GM23248 (cell line): ENCODE measurements around the gene MAGI1. TPM values are rescaled to one million over a fixed set of nuclear protein-coding genes. Genes with fewer than 3 reads are reported as not detected.
A peak's percentile ranks its signal among the peaks of the same experiment; 100 is the strongest.

Experiments
- DNase-seq: peaks from one replicate; pipeline ENCODE4 v3.0.0-alpha.2; 2015
- H2AFZ ChIP-seq: fragments of 200-600 bp; sonication (generic); 2 replicates; pipeline ENCODE4 v1.6.1; 2016; ENCODE audit warnings: antibody characterized with exemption
- H3F3A ChIP-seq: fragments of 200-600 bp; sonication (generic); 2 replicates; pipeline ENCODE4 v1.6.1; 2016; ENCODE audit warnings: mild to moderate bottlenecking, antibody characterized with exemption, mixed run types; ENCODE audit not compliant: insufficient read depth
- H3K27ac ChIP-seq: fragments of 200-600 bp; sonication (generic); 2 replicates; pipeline ENCODE4 v1.5.1; 2016; ENCODE audit warnings: mild to moderate bottlenecking
- H3K27me3 ChIP-seq: fragments of 200-600 bp; sonication (generic); replicated peaks from 2 replicates; pipeline ENCODE4 v1.6.1; 2016; ENCODE audit warnings: mild to moderate bottlenecking; ENCODE audit not compliant: insufficient read depth
- H3K36me3 ChIP-seq: fragments of 200-600 bp; sonication (generic); 2 replicates; pipeline ENCODE4 v1.6.1; 2016; ENCODE audit warnings: low read depth, mild to moderate bottlenecking
- H3K4me1 ChIP-seq: fragments of 200-600 bp; sonication (generic); 2 replicates; pipeline ENCODE4 v1.6.1; 2016; ENCODE audit warnings: mild to moderate bottlenecking; ENCODE audit not compliant: insufficient read depth
- H3K4me2 ChIP-seq: fragments of 200-600 bp; sonication (generic); one replicate; pipeline ENCODE4 v1.6.1; 2016; ENCODE audit warnings: mild to moderate bottlenecking; ENCODE audit not compliant: unreplicated experiment
- H3K4me3 ChIP-seq: fragments of 200-600 bp; sonication (generic); 2 replicates; pipeline ENCODE4 v1.5.1; 2016; ENCODE audit warnings: mild to moderate bottlenecking
- H3K79me2 ChIP-seq: fragments of 200-600 bp; sonication (generic); 2 replicates; pipeline ENCODE4 v1.6.1; 2016; ENCODE audit warnings: mild to moderate bottlenecking; ENCODE audit not compliant: insufficient read depth
- H3K9ac ChIP-seq: fragments of 200-600 bp; sonication (generic); 2 replicates; pipeline ENCODE4 v1.6.1; 2016; ENCODE audit warnings: mild to moderate bottlenecking
- H3K9me2 ChIP-seq: fragments of 200-600 bp; sonication (generic); 2 replicates; pipeline ENCODE4 v1.6.1; 2016; ENCODE audit warnings: mixed run types, mild to moderate bottlenecking, moderate library complexity; ENCODE audit not compliant: insufficient read depth
- H3K9me3 ChIP-seq: fragments of 200-600 bp; sonication (generic); one replicate; pipeline ENCODE4 v1.6.1; 2017; ENCODE audit warnings: low read depth
- H4K20me1 ChIP-seq: fragments of 200-600 bp; sonication (generic); 2 replicates; pipeline ENCODE4 v1.6.0; 2016; ENCODE audit not compliant: insufficient read depth
- EZH2 ChIP-seq: fragments of 200-600 bp; sonication (generic); IDR thresholded peaks from 2 replicates; pipeline ENCODE4 v1.6.1; 2018; ENCODE audit warnings: antibody characterized with exemption, mild to moderate bottlenecking; ENCODE audit not compliant: insufficient read depth, poor library complexity, severe bottlenecking
- EZH2phosphoT487 ChIP-seq: fragments of 200-600 bp; sonication (generic); IDR thresholded peaks from 2 replicates; pipeline ENCODE4 v1.6.1; 2018; ENCODE audit warnings: antibody characterized with exemption, moderate library complexity, mild to moderate bottlenecking, low read depth; ENCODE audit not compliant: insufficient read depth
- WGBS, 2 experiments: methylation state at CpG; one replicate each; pipeline ENCODE4 v1.1.6; 2015 to 2017; ENCODE audit warnings: low lambda C conversion rate in 2 of 2, low coverage in 1 of 2; ENCODE audit errors: missing lambda C conversion rate in 2 of 2; 5-methylcytosine and 5-hydroxymethylcytosine counted together
- in situ Hi-C: fragments of 300-500 bp; cut with MboI; formaldehyde crosslinking; loops from 2 replicates; pipeline ENCODE4 v1.15.0; 2020
- polyA plus RNA-seq: library from polyadenylated mRNA; unstranded; fragments of >200 nt; fragmentation: Nextera tagmentation; extraction: Ambion mirVana; gene quantifications from 2 replicates; pipeline ENCODE4 v1.2.1, GENCODE V29; 2016
- total RNA-seq: library from RNA; depleted of rRNA; stranded (reverse); fragments of >200 nt; shearing (Covaris generic); gene quantifications from 2 replicates; pipeline ENCODE4 v1.2.3, GENCODE V29; 2014

The MAGI1 gene
- total and polyA plus RNA-seq, 2 experiments from 2014 or later, result 7.3 to 13.8 TPM

DNA sequence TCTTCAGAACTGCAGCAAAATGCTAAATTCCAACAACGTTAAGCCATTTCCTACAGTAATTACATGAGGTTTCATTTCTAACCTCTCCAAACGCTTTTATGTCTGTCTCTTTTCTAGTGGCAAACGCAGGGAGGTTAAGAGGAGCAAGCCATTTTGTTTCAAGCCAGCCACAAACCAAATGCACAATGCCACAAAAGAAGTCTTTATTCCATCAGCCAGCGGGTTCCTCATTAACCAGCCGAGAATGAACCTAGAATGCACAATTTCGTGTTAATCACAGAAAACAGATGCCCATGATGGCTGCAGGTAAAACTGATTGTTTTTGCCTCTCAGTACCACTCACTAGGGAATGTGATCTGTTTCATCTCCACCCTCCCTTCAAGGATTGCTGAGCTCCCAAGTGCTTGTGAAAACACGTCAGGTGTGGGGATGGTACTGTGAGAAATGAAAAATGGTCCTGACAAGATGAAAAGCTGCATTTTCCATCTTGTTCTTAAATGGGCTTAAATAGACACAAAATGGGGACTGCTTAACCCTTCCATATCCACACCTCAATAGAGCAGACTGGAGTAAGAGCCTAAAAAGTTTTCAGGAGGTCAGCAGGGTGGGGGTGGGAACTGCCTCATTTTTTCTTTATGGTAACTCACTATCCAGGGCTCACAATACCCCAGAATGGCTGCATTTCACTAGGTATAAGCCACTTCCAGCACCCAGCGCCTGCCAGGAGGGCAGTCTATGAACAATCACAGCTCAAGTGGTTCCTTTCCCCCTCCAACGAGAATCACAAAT is 277.1 kb downstream of the MAGI1 start:
- Histone ChIP-seq H3K9ac (no peak overlapping the region), H3K4me3 (no peak overlapping the region), H3K4me2 (no peak overlapping the region), H3F3A (no peaks in the 10 kb centered on the region), H3K27me3 (no peaks in the 10 kb centered on the region), H3K9me3 (no peaks in the 10 kb centered on the region), H2AFZ (no peak overlapping the region), H3K36me3 (no peaks in the 10 kb centered on the region), H3K27ac (no peak overlapping the region), H3K9me2 (no peaks in the 10 kb centered on the region), H3K79me2 (peaks cover 71% of the 10 kb centered on the region), H4K20me1 (no peaks in the 10 kb centered on the region; the same call in 1 of the 2 replicates), H3K4me1 (0 out of 2 replicates have a peak, but pooled peaks cover 5% of the 10 kb centered on the region)
- in situ Hi-C loops, result no loop called here
- WGBS, 2 experiments, result 79 to 82% methylated on average over 9 of the region's 9 CpGs
- no peak for TF ChIP-seq EZH2phosphoT487
- no peak for TF ChIP-seq EZH2
- DNase-seq, result no peak

DNA sequence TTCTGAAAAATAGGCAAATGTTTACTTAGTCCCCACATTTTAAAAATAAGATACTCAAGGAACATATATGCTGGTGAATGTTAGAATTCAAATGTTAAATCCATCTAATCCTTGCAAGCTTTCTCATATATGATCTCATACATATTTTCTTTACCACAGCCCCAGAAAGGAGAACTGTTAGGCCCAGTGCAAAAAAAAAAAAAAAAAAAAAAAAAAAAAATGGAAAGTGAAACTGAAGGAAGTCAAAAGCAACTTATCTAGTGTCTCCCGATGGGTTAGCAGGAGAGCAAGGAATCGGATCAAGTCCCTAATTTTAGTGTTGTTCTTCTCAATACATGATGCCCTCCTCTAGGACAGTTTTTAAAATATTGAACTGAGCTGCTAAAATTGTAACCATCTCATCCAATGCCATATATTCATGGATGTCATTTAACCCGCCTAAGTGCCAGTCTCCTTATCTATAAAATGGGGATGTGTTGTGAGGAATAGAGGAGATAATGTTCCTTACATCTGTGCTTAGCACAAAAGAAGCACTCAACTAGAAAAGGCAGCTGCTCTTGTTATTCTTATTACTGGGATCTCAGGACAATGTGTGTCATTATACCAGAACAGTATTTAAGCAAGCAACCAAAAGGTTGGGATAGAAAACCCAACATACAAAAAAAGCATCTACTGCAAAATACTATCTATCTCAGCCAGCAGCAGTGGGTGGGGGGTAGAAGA is 279.7 kb downstream of the MAGI1 start:
- Histone ChIP-seq H3K4me3 (no peak overlapping the region), H3K4me2 (no peak overlapping the region), H3K27ac (no peak overlapping the region), H4K20me1 (no peaks in the 10 kb centered on the region), H3K9me3 (no peaks in the 10 kb centered on the region), H3K27me3 (no peaks in the 10 kb centered on the region), H3K4me1 (0 out of 2 replicates have a peak, but pooled peaks cover 5% of the 10 kb centered on the region), H3F3A (no peaks in the 10 kb centered on the region), H3K36me3 (no peaks in the 10 kb centered on the region), H3K9me2 (no peaks in the 10 kb centered on the region), H2AFZ (no peak overlapping the region), H3K79me2 (peaks cover 79% of the 10 kb centered on the region), H3K9ac (no peak overlapping the region)
- in situ Hi-C loops, result no loop called here
- TF ChIP-seq EZH2 (no peak), EZH2phosphoT487 (no peak)
- peak; percentile 34 for DNase-seq
- WGBS, 2 experiments, result 77 to 89% methylated on average over 3 of the region's 3 CpGs

DNA sequence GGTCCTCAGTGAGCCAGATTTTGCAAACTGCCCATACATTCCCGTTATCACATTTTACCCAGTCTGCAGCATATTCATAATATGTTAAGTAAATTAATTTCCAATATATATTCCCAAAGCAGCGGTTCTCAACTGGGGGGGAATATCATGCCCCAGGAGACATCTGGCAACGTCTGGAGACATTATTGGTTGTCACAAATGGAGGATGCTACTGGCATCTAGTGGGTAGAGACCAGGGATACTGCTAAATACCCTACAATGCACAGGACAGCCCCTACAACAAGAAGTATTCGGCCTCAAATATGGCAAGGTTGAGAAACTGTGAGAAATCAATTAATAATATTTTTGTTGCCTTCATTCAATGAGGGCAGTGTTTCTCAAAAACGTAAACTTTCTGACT is 280.3 kb downstream of the MAGI1 start:
- Histone ChIP-seq H3K4me2 (no peak overlapping the region), H3K27me3 (no peaks in the 10 kb centered on the region), H3K9ac (no peak overlapping the region), H3K36me3 (no peaks in the 10 kb centered on the region), H3K9me2 (no peaks in the 10 kb centered on the region), H3F3A (no peaks in the 10 kb centered on the region), H4K20me1 (no peaks in the 10 kb centered on the region), H3K79me2 (peaks cover 78% of the 10 kb centered on the region), H3K27ac (no peak overlapping the region), H3K4me1 (0 out of 2 replicates have a peak, but pooled peaks cover 5% of the 10 kb centered on the region), H3K9me3 (no peaks in the 10 kb centered on the region), H3K4me3 (no peak overlapping the region), H2AFZ (no peak overlapping the region)
- TF ChIP-seq EZH2phosphoT487 (no peak), EZH2 (no peak)
- WGBS, 2 experiments, result 61 to 65% methylated on average over 5 of the region's 5 CpGs
- no peak for DNase-seq
- in situ Hi-C loops, result no loop called here

- H3K9me2 ChIP-seq, result no peaks in the 10 kb centered on the region
- H3K4me2 ChIP-seq, result no peak overlapping the region
- no peak for DNase-seq
- no peaks in the 10 kb centered on the region for H4K20me1 ChIP-seq
- 95 to 100% methylated on average over 1 of the region's 1 CpG for WGBS, 2 experiments
- H3K4me3 ChIP-seq, result no peak overlapping the region
- H3K9ac ChIP-seq, result no peak overlapping the region
- TF ChIP-seq EZH2, result no peak
- TF ChIP-seq EZH2phosphoT487, result no peak
- H3K4me1 ChIP-seq, result no peaks in the 10 kb centered on the region
- H3F3A ChIP-seq, result no peaks in the 10 kb centered on the region
- peaks cover 58% of the 10 kb centered on the region for H3K79me2 ChIP-seq
- in situ Hi-C loops, result no loop called here
- H3K36me3 ChIP-seq, result no peaks in the 10 kb centered on the region
- no peaks in the 10 kb centered on the region for H3K9me3 ChIP-seq
- H3K27me3 ChIP-seq, result no peaks in the 10 kb centered on the region
- H2AFZ ChIP-seq, result no peak overlapping the region
- no peak overlapping the region for H3K27ac ChIP-seq
Observed at GRCh38 chr3:65752636-65753035, 286.1 kb downstream of the MAGI1 start.
